Sigmoid colon (tissue), 7 donors: ENCODE data around the gene KLHL17. TPM values are rescaled to one million over a fixed set of nuclear protein-coding genes. Genes with fewer than 3 reads are reported as not detected.
"Not testable (repeated sequence)": the region's sequence is repeated elsewhere in the genome, so short reads cannot be mapped to it uniquely, and the experiment has no call there.

Experiments used
- DNase-seq: peaks from one replicate; pipeline ENCODE4 v3.0.0-alpha.2; 2019
- H3K27ac ChIP-seq, 4 donors: fragments of 200-600 bp; sonication (generic); one replicate each; pipeline ENCODE4 v1.5.1; 2016 to 2019; ENCODE audit warnings: mild to moderate bottlenecking in 1 of 4
- H3K27me3 ChIP-seq, 3 donors: fragments of 200-600 bp; sonication (generic); one replicate each; pipeline ENCODE4 v1.5.1; 2019; ENCODE audit warnings: mild to moderate bottlenecking in 1 of 3
- H3K36me3 ChIP-seq, 4 donors: fragments of 200-600 bp; sonication (generic); one replicate each; pipeline ENCODE4 v1.5.1; 2016 to 2019
- H3K4me1 ChIP-seq, 4 donors: fragments of 200-600 bp; sonication (generic); one replicate each; pipeline ENCODE4 v1.5.1; 2017 to 2019
- H3K4me3 ChIP-seq, 4 donors: fragments of 200-600 bp; sonication (generic); one replicate each; pipeline ENCODE4 v1.5.1; 2017 to 2019; ENCODE audit warnings: mild to moderate bottlenecking in 2 of 4, moderate library complexity in 1 of 4
- H3K9me3 ChIP-seq, 4 donors: fragments of 200-600 bp in 3 of 4; sonication (generic) in 3 of 4; one replicate each; pipeline versions ENCODE4 v1.5.1 to v1.6.1; 2013 to 2019
- CTCF ChIP-seq, 4 experiments: fragments of 450-650 bp in 3 of 4; fragments of 200-600 bp in 1 of 4; IDR thresholded peaks; one replicate each; pipeline ENCODE4 v1.5.1; 2016 to 2019; ENCODE audit warnings: antibody characterized with exemption in 4 of 4, mild to moderate bottlenecking in 3 of 4, moderate library complexity in 2 of 4
- EP300 ChIP-seq, 4 donors: sonication (generic); formaldehyde crosslinking; IDR thresholded peaks; one replicate each; pipeline ENCODE4 v1.6.1; 2017; ENCODE audit warnings: antibody characterized with exemption in 4 of 4
- POLR2A ChIP-seq, 2 donors: fragments of 450-650 bp; IDR thresholded peaks; one replicate each; pipeline ENCODE4 v1.6.1; 2016; ENCODE audit warnings: antibody characterized with exemption in 2 of 2, mild to moderate bottlenecking in 2 of 2, moderate library complexity in 2 of 2
- POLR2AphosphoS5 ChIP-seq, 4 donors: sonication (generic); formaldehyde crosslinking; IDR thresholded peaks; one replicate each; pipeline ENCODE4 v1.6.1; 2017; ENCODE audit warnings: antibody characterized with exemption in 4 of 4
- WGBS, 2 donors: extraction: QIAGEN DNeasy Blood & Tissue Kit; methylation state at CpG; one replicate each; pipeline ENCODE4 v1.1.7; 2013; 5-methylcytosine and 5-hydroxymethylcytosine counted together
- intact Hi-C: fragments of 100-400 bp; cut with DNase I; formaldehyde crosslinking; loops from one replicate; pipeline ENCODE4 v1.15.1; 2023
- polyA plus RNA-seq, 3 donors: library from polyadenylated mRNA; stranded (reverse); fragments of 200-250 nt; gene quantifications; one replicate each; pipeline ENCODE4 v1.2.3, GENCODE V29; 2013
- total RNA-seq, 4 donors: library from RNA; depleted of rRNA; stranded (reverse); fragments of >200 nt; gene quantifications; one replicate each; pipeline ENCODE4 v1.1.0, GENCODE V29; 2016
- donor health status: healthy with polysubstance abuse.
- donor health status: Bipolar disorder and iron deficiency.
- donor health status: healthy.

Gene KLHL17
- total and polyA plus RNA-seq, 7 donors, result 0.69 to 10.8 (median 4.9) TPM

- Histone ChIP-seq H3K9me3 (peaks cover 0 to 5% (median 3%) of the 10 kb centered on the region in 4 donors), H3K4me1 (no peaks in the 10 kb centered on the region), H3K27me3 (no peaks in the 10 kb centered on the region), H3K4me3 (no peak overlapping the region), H3K27ac (no peak overlapping the region), H3K36me3 (no peaks in the 10 kb centered on the region)
- TF ChIP-seq POLR2AphosphoS5 (IDR thresholded peaks at IDR 0.05) (no peak), CTCF (IDR thresholded peaks at IDR 0.05) (no peak), POLR2A (IDR thresholded peaks at IDR 0.05) (no peak), EP300 (IDR thresholded peaks at IDR 0.05) (no peak)
- no peak for DNase-seq
- WGBS, 2 donors, result 85 to 88% methylated on average over 7 of the region's 7 CpGs
- intact Hi-C loops, result no loop called here
Observed at GRCh38 chr1:992362-992761, 32.0 kb downstream of the KLHL17 start.

- 77 to 83% methylated on average over 15 of the region's 15 CpGs for WGBS, 2 donors
Observed at GRCh38 chr1:993379-993995, 33.1 kb downstream of the KLHL17 start.

GRCh38 chr1:994546-994945, 34.2 kb downstream of the KLHL17 start:
- H3K4me3 ChIP-seq, DNase-seq, intact Hi-C loops, H3K9me3 ChIP-seq, H3K27ac ChIP-seq, H3K36me3 ChIP-seq: not testable (repeated sequence)
- WGBS, 2 donors, result 78 to 84% methylated on average over 6 of the region's 6 CpGs
- Histone ChIP-seq H3K4me1 (peaks cover 0 to 20% (median 15%) of the 10 kb centered on the region in 4 donors), H3K27me3 (peaks cover 0 to 17% (median 3%) of the 10 kb centered on the region in 3 donors)

More at GRCh38 chr1:993379-993995, 33.1 kb downstream of the KLHL17 start:
- TF ChIP-seq EP300 (IDR thresholded peaks at IDR 0.05), result no peak
- no peak for TF ChIP-seq CTCF (IDR thresholded peaks at IDR 0.05)
- TF ChIP-seq POLR2A (IDR thresholded peaks at IDR 0.05), result no peak
- no peak for TF ChIP-seq POLR2AphosphoS5 (IDR thresholded peaks at IDR 0.05)
- Histone ChIP-seq H3K4me3 (no peak overlapping the region), H3K27ac (no peak overlapping the region), H3K36me3 (no peaks in the 10 kb centered on the region), H3K9me3 (peaks cover 0 to 5% (median 3%) of the 10 kb centered on the region in 4 donors), H3K27me3 (peaks cover 0 to 9% (median 0%) of the 10 kb centered on the region in 3 donors), H3K4me1 (peaks cover 0 to 10% (median 6%) of the 10 kb centered on the region in 4 donors)
- intact Hi-C loops, result no loop called here
- no peak for DNase-seq

- TF ChIP-seq EP300 (IDR thresholded peaks at IDR 0.05) (no peak), POLR2A (IDR thresholded peaks at IDR 0.05) (no peak), CTCF (IDR thresholded peaks at IDR 0.05) (no peak), POLR2AphosphoS5 (IDR thresholded peaks at IDR 0.05) (no peak)
- peaks cover 0 to 30% (median 22%) of the 10 kb centered on the region in 4 donors for H3K4me1 ChIP-seq
- intact Hi-C loops, result no loop called here
- WGBS, 2 donors, result 24 to 32% methylated on average over 30 of the region's 30 CpGs
- peaks cover 0 to 5% (median 3%) of the 10 kb centered on the region in 4 donors for H3K9me3 ChIP-seq
- H3K4me3 ChIP-seq, result no peak overlapping the region
- H3K27ac ChIP-seq, result no peak overlapping the region
- DNase-seq, result peak; percentile 63
- peaks cover 0 to 17% (median 5%) of the 10 kb centered on the region in 3 donors for H3K27me3 ChIP-seq
- no peaks in the 10 kb centered on the region for H3K36me3 ChIP-seq
Observed at GRCh38 chr1:995665-996633, 35.6 kb downstream of the KLHL17 start.
